GM18499 (cell line): ENCODE measurements around the gene GALNT13.

Experiments
- ATAC-seq: cut with Tn5 transposase; IDR thresholded peaks from one replicate; pipeline ENCODE4 v1.9.1; 2021; ENCODE audit warnings: moderate number of reproducible peaks; ENCODE audit not compliant: insufficient read depth, unreplicated experiment

Gene GALNT13

GRCh38 chr2:153940511-153940910 lies 68.8 kb downstream of the GALNT13 start:
- ATAC-seq, result no peak

GRCh38 chr2:153944800-153945199 lies 73.1 kb downstream of the GALNT13 start:
- ATAC-seq, result no peak

- no peak for ATAC-seq
Observed at GRCh38 chr2:153946036-153946435, 74.3 kb downstream of the GALNT13 start.

- ATAC-seq, result no peak
Observed at GRCh38 chr2:153953761-153954160, 82.0 kb downstream of the GALNT13 start.

GRCh38 chr2:153963256-153963655 lies 91.5 kb downstream of the GALNT13 start:
- no peak for ATAC-seq

GRCh38 chr2:153967248-153967973 lies 95.7 kb downstream of the GALNT13 start:
- no peak for ATAC-seq

- ATAC-seq, result no peak
Observed at GRCh38 chr2:153971250-153971649, 99.5 kb downstream of the GALNT13 start.

- ATAC-seq, result no peak
Observed at GRCh38 chr2:153971855-153972254, 100.1 kb downstream of the GALNT13 start.

- ATAC-seq, result no peak
Observed at GRCh38 chr2:153972412-153972811, 100.7 kb downstream of the GALNT13 start.

GRCh38 chr2:153986488-153987229 lies 114.9 kb downstream of the GALNT13 start:
- no peak for ATAC-seq

GRCh38 chr2:153990771-153991170 lies 119.0 kb downstream of the GALNT13 start:
- ATAC-seq, result no peak

GRCh38 chr2:154013514-154013913 lies 141.8 kb downstream of the GALNT13 start:
- ATAC-seq, result no peak

GRCh38 chr2:154015233-154015632 lies 143.5 kb downstream of the GALNT13 start:
- ATAC-seq, result no peak

GRCh38 chr2:154029504-154029903 lies 157.8 kb downstream of the GALNT13 start:
- ATAC-seq, result no peak

GRCh38 chr2:154032220-154032619 lies 160.5 kb downstream of the GALNT13 start:
- ATAC-seq, result peak; percentile 81

GRCh38 chr2:154046493-154046892 lies 174.8 kb downstream of the GALNT13 start:
- no peak for ATAC-seq

GRCh38 chr2:154048905-154049304 lies 177.2 kb downstream of the GALNT13 start:
- ATAC-seq, result no peak

- no peak for ATAC-seq
Observed at GRCh38 chr2:154049561-154049960, 177.8 kb downstream of the GALNT13 start.

- ATAC-seq, result no peak
Observed at GRCh38 chr2:154067124-154067523, 195.4 kb downstream of the GALNT13 start.

- ATAC-seq, result no peak
Observed at GRCh38 chr2:154078926-154079325, 207.2 kb downstream of the GALNT13 start.

- ATAC-seq, result no peak
Observed at GRCh38 chr2:154092571-154092970, 220.8 kb downstream of the GALNT13 start.

GRCh38 chr2:154093856-154094255 lies 222.1 kb downstream of the GALNT13 start:
- no peak for ATAC-seq
